Nephron (organoid): ENCODE data around the gene BRDT.

ENCODE experiments used
- H3K27ac Mint-ChIP-seq, 3 experiments: 2 replicates each; pipeline ENCODE4 v1.8.0; 2020; ENCODE audit warnings: mixed read lengths in 3 of 3, mild to moderate bottlenecking in 2 of 3, moderate library complexity in 1 of 3
- H3K27me3 Mint-ChIP-seq: 2 replicates; pipeline ENCODE4 v1.8.0; 2021; ENCODE audit warnings: low read depth, mild to moderate bottlenecking, moderate library complexity, mixed read lengths
- H3K36me3 Mint-ChIP-seq: 2 replicates; pipeline ENCODE4 v1.8.0; 2020; ENCODE audit warnings: low read depth, mixed read lengths
- H3K4me1 Mint-ChIP-seq: 2 replicates; pipeline ENCODE4 v1.8.0; 2020; ENCODE audit warnings: mixed read lengths
- H3K4me3 Mint-ChIP-seq, 3 experiments: 2 replicates each; pipeline ENCODE4 v1.8.0; 2020; ENCODE audit warnings: mild to moderate bottlenecking in 3 of 3, mixed read lengths in 3 of 3, moderate library complexity in 2 of 3
- H3K9me3 Mint-ChIP-seq: 2 replicates; pipeline ENCODE4 v1.8.0; 2020; ENCODE audit warnings: mixed read lengths
- CTCF ChIP-seq, 3 experiments: fragments of 200-600 bp; sonication (generic); IDR thresholded peaks; one replicate each; pipeline ENCODE4 v1.5.0; 2021; ENCODE audit warnings: antibody characterized with exemption in 3 of 3; ENCODE audit not compliant: unreplicated experiment in 3 of 3

Gene BRDT

DNA sequence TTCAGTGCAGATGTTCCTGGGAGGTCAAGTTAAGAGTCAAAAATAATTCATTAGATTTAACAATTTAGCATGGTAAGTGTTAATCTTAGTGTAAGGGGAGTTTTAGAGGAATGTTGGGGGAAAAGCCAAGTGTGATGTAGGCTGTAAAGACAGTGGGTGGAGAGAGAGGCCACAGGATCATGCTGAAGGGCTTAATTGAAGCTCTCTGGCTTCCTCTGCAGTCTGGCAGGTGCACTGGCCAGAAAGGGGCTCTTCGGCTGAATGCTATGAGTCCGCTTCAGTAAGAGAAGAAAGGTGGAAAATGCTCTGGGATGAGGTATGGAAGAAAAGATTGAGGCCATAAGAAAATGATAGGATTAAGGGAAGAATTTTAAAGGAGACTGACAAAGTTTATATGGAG, 3.0 kb downstream of the BRDT start:
- Mint-ChIP-seq H3K4me3 (no peak overlapping the region), H3K9me3 (no peaks in the 10 kb centered on the region), H3K4me1 (no peaks in the 10 kb centered on the region), H3K27ac (no peak overlapping the region), H3K36me3 (no peaks in the 10 kb centered on the region), H3K27me3 (peaks cover 3% of the 10 kb centered on the region)
- no peak for TF ChIP-seq CTCF (IDR thresholded peaks at IDR 0.05; ENCODE audit: unreplicated experiment in 3 of 3)

DNA sequence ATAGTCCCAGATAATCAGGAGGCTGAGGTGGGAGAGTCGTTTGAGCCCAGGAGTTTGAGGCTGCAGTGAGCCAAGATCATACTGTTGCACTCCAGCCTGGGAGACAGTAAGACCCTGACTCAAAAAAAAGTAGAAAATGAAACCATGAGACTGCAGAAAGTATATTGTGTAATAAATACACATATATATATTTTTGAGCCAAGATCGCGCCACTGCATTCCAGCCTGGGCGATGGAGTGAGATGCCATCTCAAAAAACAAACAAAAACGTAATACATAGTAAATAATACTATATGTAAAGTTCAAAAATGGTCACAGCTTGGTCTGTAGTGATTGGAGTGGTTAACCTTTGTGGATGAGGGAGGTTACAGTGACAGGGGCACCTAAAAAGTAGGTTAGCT, 9.7 kb downstream of the BRDT start:
- no peak for TF ChIP-seq CTCF (IDR thresholded peaks at IDR 0.05; ENCODE audit: unreplicated experiment in 3 of 3)
- Mint-ChIP-seq H3K27me3 (peaks cover 3% of the 10 kb centered on the region), H3K9me3 (no peaks in the 10 kb centered on the region), H3K36me3 (no peaks in the 10 kb centered on the region), H3K27ac (no peak overlapping the region), H3K4me3 (no peak overlapping the region), H3K4me1 (no peaks in the 10 kb centered on the region)

- H3K27ac Mint-ChIP-seq = no peak overlapping the region
- no peak for TF ChIP-seq CTCF (IDR thresholded peaks at IDR 0.05; ENCODE audit: unreplicated experiment in 3 of 3)
- H3K9me3 Mint-ChIP-seq = peaks cover 4% of the 10 kb centered on the region
- no peaks in the 10 kb centered on the region for H3K4me1 Mint-ChIP-seq
- H3K36me3 Mint-ChIP-seq = no peaks in the 10 kb centered on the region
- H3K4me3 Mint-ChIP-seq = no peak overlapping the region
- H3K27me3 Mint-ChIP-seq = no peaks in the 10 kb centered on the region
These were observed 19.1 kb downstream of the BRDT start for GRCh38 chr1:91968334-91968733.

DNA sequence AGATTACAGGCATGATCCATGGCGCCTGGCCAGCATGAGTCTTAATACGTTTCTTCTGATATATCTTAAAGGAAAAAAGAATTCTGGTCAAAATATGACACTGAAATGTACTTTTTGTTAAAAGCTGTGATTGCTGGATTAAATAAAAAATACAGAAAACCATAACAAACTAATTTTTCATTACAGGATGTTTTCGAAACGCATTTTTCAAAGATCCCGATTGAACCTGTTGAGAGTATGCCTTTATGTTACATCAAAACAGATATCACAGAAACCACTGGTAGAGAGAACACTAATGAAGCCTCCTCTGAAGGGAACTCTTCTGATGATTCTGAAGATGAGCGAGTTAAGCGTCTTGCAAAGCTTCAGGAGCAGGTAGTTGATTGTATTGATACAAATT, 30.2 kb downstream of the BRDT start:
- no peaks in the 10 kb centered on the region for H3K27me3 Mint-ChIP-seq
- H3K27ac Mint-ChIP-seq = no peak overlapping the region
- no peaks in the 10 kb centered on the region for H3K9me3 Mint-ChIP-seq
- no peaks in the 10 kb centered on the region for H3K36me3 Mint-ChIP-seq
- no peak overlapping the region for H3K4me3 Mint-ChIP-seq
- TF ChIP-seq CTCF (IDR thresholded peaks at IDR 0.05; ENCODE audit: unreplicated experiment in 3 of 3) = no peak
- no peaks in the 10 kb centered on the region for H3K4me1 Mint-ChIP-seq

GRCh38 chr1:91980663-91981062, 31.5 kb downstream of the BRDT start:
- Mint-ChIP-seq H3K36me3 (no peaks in the 10 kb centered on the region), H3K27me3 (no peaks in the 10 kb centered on the region), H3K4me3 (no peak overlapping the region), H3K27ac (no peak overlapping the region), H3K4me1 (no peaks in the 10 kb centered on the region), H3K9me3 (no peaks in the 10 kb centered on the region)
- no peak for TF ChIP-seq CTCF (IDR thresholded peaks at IDR 0.05; ENCODE audit: unreplicated experiment in 3 of 3)

DNA sequence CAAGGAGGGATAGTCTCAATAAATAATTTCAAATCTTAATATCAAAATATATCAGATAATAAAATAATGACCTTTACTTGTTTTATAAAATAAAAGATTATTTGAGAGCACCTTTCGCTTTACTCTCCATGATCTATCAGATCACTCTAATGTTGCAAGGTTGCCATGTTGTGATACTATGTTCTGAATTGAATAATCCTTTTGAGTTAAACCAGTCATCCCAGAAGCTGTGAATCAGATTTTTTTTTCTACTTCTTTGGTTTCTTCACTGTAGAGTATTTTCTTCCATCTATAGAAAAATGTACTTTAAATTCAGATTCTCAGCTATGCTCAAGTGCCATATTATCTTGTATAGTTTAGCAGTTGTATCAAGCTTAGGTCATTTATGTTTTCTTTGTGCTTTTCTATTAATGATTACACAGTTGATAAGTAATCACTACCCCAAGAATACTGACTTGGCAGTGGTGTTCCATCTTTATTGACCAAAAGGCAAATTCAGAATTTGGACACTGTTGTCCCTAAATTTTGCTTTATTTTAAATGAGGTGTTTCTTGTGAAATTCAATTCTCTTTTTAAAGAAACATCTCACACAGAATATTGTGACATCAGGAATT, 32.9 kb downstream of the BRDT start:
- Mint-ChIP-seq H3K27me3 (no peaks in the 10 kb centered on the region), H3K36me3 (no peaks in the 10 kb centered on the region), H3K9me3 (no peaks in the 10 kb centered on the region), H3K27ac (no peak overlapping the region), H3K4me3 (no peak overlapping the region), H3K4me1 (no peaks in the 10 kb centered on the region)
- TF ChIP-seq CTCF (IDR thresholded peaks at IDR 0.05; ENCODE audit: unreplicated experiment in 3 of 3) = no peak
